ENCODE results near the gene DNM2. TPM values are rescaled to one million over a fixed set of nuclear protein-coding genes. Genes with fewer than 3 reads are reported as not detected.

Gene DNM2
- total and polyA plus RNA-seq, 9 of the 15 experiments (the other 6 are each of a cell fraction or from before 2014, with no cell fraction given): 2.2 to 161 (median 72.6) TPM

DNA sequence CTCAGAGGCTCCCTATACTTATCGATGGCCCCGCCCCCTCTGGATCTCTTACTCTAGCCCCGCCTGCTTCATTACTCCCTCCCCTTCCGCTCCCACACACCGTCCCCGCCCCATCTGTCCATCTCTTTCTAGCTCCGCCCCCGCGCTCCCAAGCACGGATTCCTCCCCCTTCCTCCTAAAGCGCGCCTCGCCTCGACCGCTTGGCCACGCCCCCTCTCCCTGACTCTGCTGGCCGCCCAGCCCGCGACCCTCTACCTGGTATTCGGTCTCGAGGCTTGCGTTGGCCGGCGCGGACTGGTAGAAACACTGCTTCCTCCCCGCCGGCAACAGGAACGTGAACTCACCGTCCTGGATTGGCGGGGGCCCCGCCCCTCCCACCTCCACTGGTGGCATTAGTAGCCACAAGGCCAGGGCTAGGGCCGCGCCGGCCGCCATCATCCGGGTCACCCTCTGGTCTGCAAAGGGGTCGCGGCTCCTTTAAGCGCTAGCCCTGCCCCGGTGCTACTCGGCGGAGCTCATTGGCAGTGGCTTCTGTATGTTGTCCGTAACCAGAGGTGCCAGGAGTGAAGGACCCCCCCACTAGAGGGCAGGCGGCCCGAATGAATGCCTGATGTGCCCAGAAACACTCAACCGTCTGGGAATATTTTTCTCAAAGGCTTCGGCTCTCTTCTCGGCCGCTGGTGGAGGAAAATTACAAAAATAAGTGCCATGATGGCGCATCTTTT lies 118.0 kb downstream of the DNM2 start, which contains the start of gene TMED1 (continued):
- TF ChIP-seq, protein P1, sequence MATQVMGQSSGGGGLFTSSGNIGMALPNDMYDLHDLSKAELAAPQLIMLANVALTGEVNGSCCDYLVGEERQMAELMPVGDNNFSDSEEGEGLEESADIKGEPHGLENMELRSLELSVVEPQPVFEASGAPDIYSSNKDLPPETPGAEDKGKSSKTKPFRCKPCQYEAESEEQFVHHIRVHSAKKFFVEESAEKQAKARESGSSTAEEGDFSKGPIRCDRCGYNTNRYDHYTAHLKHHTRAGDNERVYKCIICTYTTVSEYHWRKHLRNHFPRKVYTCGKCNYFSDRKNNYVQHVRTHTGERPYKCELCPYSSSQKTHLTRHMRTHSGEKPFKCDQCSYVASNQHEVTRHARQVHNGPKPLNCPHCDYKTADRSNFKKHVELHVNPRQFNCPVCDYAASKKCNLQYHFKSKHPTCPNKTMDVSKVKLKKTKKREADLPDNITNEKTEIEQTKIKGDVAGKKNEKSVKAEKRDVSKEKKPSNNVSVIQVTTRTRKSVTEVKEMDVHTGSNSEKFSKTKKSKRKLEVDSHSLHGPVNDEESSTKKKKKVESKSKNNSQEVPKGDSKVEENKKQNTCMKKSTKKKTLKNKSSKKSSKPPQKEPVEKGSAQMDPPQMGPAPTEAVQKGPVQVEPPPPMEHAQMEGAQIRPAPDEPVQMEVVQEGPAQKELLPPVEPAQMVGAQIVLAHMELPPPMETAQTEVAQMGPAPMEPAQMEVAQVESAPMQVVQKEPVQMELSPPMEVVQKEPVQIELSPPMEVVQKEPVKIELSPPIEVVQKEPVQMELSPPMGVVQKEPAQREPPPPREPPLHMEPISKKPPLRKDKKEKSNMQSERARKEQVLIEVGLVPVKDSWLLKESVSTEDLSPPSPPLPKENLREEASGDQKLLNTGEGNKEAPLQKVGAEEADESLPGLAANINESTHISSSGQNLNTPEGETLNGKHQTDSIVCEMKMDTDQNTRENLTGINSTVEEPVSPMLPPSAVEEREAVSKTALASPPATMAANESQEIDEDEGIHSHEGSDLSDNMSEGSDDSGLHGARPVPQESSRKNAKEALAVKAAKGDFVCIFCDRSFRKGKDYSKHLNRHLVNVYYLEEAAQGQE (IDR thresholded peaks at IDR 0.05; ENCODE audit: borderline replicate concordance): peak; percentile 75
- TF ChIP-seq, protein P1 (CRISPR knock-in tag; IDR thresholded peaks at IDR 0.05; ENCODE audit: low read depth): peak; percentile 31; the same call in 1 of the 2 replicates
- TF ChIP-seq, protein P2, sequence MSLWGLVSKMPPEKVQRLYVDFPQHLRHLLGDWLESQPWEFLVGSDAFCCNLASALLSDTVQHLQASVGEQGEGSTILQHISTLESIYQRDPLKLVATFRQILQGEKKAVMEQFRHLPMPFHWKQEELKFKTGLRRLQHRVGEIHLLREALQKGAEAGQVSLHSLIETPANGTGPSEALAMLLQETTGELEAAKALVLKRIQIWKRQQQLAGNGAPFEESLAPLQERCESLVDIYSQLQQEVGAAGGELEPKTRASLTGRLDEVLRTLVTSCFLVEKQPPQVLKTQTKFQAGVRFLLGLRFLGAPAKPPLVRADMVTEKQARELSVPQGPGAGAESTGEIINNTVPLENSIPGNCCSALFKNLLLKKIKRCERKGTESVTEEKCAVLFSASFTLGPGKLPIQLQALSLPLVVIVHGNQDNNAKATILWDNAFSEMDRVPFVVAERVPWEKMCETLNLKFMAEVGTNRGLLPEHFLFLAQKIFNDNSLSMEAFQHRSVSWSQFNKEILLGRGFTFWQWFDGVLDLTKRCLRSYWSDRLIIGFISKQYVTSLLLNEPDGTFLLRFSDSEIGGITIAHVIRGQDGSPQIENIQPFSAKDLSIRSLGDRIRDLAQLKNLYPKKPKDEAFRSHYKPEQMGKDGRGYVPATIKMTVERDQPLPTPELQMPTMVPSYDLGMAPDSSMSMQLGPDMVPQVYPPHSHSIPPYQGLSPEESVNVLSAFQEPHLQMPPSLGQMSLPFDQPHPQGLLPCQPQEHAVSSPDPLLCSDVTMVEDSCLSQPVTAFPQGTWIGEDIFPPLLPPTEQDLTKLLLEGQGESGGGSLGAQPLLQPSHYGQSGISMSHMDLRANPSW (CRISPR knock-in tag; IDR thresholded peaks at IDR 0.05): 0 out of 2 replicates have a peak, but pooled peaks have one; percentile 61
- no peak for TF ChIP-seq CAMTA2 (CRISPR knock-in tag; conservative IDR thresholded peaks at IDR 0.05)
- no peak for TF ChIP-seq MTA3 (IDR thresholded peaks at IDR 0.05; ENCODE audit: borderline replicate concordance)
- no peak for TF ChIP-seq CBX2 (IDR thresholded peaks at IDR 0.05; ENCODE audit: insufficient read depth, low read length, poor library complexity, severe bottlenecking)
- no peak for TF ChIP-seq TCF7 (IDR thresholded peaks at IDR 0.05; ENCODE audit: borderline replicate concordance)
- TF ChIP-seq GABPB2 (CRISPR knock-in tag; conservative IDR thresholded peaks at IDR 0.05): no peak
- TF ChIP-seq ZNF57 (CRISPR knock-in tag; IDR thresholded peaks at IDR 0.05): no peak
- no peak for TF ChIP-seq BDP1 (IDR thresholded peaks at IDR 0.05; ENCODE audit: insufficient read depth, insufficient read length)
- TF ChIP-seq TARDBP (IDR thresholded peaks at IDR 0.05): no peak
- no peak for TF ChIP-seq PHF21A (IDR thresholded peaks at IDR 0.05; ENCODE audit: borderline replicate concordance, low read depth)
- TF ChIP-seq PHB (CRISPR knock-in tag; IDR thresholded peaks at IDR 0.05): no peak
- TF ChIP-seq ZNF707 (CRISPR knock-in tag; conservative IDR thresholded peaks at IDR 0.05): no peak
- TF ChIP-seq RBM25 (IDR thresholded peaks at IDR 0.05; ENCODE audit: low read depth, low read length, severe bottlenecking): no peak
- TF ChIP-seq RFX7 (CRISPR knock-in tag; IDR thresholded peaks at IDR 0.05): no peak
- TF ChIP-seq SMARCB1 (IDR thresholded peaks at IDR 0.05; ENCODE audit: insufficient read length, low read depth): no peak
- TF ChIP-seq STAT5B (CRISPR knock-in tag; IDR thresholded peaks at IDR 0.05): no peak
- no peak for TF ChIP-seq NR4A1 (CRISPR knock-in tag; IDR thresholded peaks at IDR 0.05)
- TF ChIP-seq NR4A1 (tag; IDR thresholded peaks at IDR 0.05): no peak
